AG04450 (cell line): Measurements from ENCODE around the gene BCAP31. TPM values are rescaled to one million over a fixed set of nuclear protein-coding genes. Genes with fewer than 3 reads are reported as not detected.

ENCODE experiments used
- CTCF ChIA-PET: fragments of 300-600, 350-600 bp; formaldehyde crosslinking; extraction: SDS; loops from one replicate; lab custom pipeline; 2022; ENCODE audit warnings: antibody characterized with exemption, inconsistent platforms; lab: Charles Lee
- POLR2A ChIA-PET: fragments of 350-600 bp; formaldehyde crosslinking; extraction: SDS; loops from one replicate; lab custom pipeline; 2021; ENCODE audit warnings: antibody characterized with exemption, inconsistent platforms; lab: Yijun Ruan, JAX
- DNase-seq: peaks from one replicate; pipeline ENCODE4 v3.0.0-alpha.2; 2011; ENCODE audit warnings: low read depth, low spot score
- H3K27ac ChIP-seq: one replicate; pipeline ENCODE4 v1.5.1; 2012; ENCODE audit warnings: low read depth, low read length, control low read depth
- H3K27me3 ChIP-seq: one replicate; pipeline ENCODE4 v1.6.0; 2012; ENCODE audit warnings: low read length; ENCODE audit not compliant: control insufficient read depth, insufficient read depth
- H3K4me3 ChIP-seq: 2 replicates; pipeline ENCODE4 v1.5.1; 2011; ENCODE audit warnings: mild to moderate bottlenecking, low read depth, low read length, control low read depth
- H3K9me3 ChIP-seq: 2 replicates; pipeline ENCODE4 v1.5.1; 2012; ENCODE audit warnings: low read length; ENCODE audit not compliant: control insufficient read depth, insufficient read depth
- CTCF ChIP-seq: IDR thresholded peaks from 2 replicates; pipeline ENCODE4 v1.5.1; 2011; ENCODE audit warnings: low read depth, low read length, control low read depth, inconsistent platforms
- polyA plus RNA-seq: library from polyadenylated mRNA; depleted of rRNA; stranded (reverse); fragments of >200 nt; gene quantifications from 2 replicates; pipeline ENCODE4 v1.2.3, GENCODE V29; 2011

The BCAP31 gene
- polyA plus RNA-seq, 1 experiment: 108 TPM

- no peak for DNase-seq
- no peaks in the 10 kb centered on the region; the same call in 1 of the 2 replicates for H3K9me3 ChIP-seq
- H3K27ac ChIP-seq: no peak overlapping the region
- TF ChIP-seq CTCF: no peak
- peaks cover 11% of the 10 kb centered on the region for H3K27me3 ChIP-seq
- H3K4me3 ChIP-seq: no peak overlapping the region
- CTCF ChIA-PET: interaction anchor here (0.5 to 1.7 kb wide), 2 partner anchors 72 to 117 kb away, joined by 3 read pairs; no protein-coding TSS in a partner anchor
- POLR2A ChIA-PET: no interaction called here
Observed at GRCh38 chrX:153670748-153671588, 53.2 kb downstream of the BCAP31 start.

- H3K27ac ChIP-seq: no peak overlapping the region
- no peak for TF ChIP-seq CTCF
- H3K9me3 ChIP-seq: no peaks in the 10 kb centered on the region; the same call in 1 of the 2 replicates
- H3K27me3 ChIP-seq: peaks cover 15% of the 10 kb centered on the region
- DNase-seq: no peak
- ChIA-PET CTCF (interaction anchor here (0.7 to 5.1 kb wide), 7 partner anchors 60 to 728 kb away, joined by 3 to 64 read pairs (median 9); no protein-coding TSS in a partner anchor), POLR2A (no interaction called here)
- H3K4me3 ChIP-seq: no peak overlapping the region
Observed at GRCh38 chrX:153669901-153670731, 54.1 kb downstream of the BCAP31 start.

GRCh38 chrX:153669174-153669890 is 54.9 kb downstream of the BCAP31 start:
- ChIA-PET POLR2A (no interaction called here), CTCF (interaction anchor here (0.6 to 5.1 kb wide), 22 partner anchors 9 to 727 kb away, joined by 3 to 64 read pairs (median 5); partner anchors contain the start of gene CCNQ)
- H3K27me3 ChIP-seq: peaks cover 9% of the 10 kb centered on the region
- H3K9me3 ChIP-seq: no peaks in the 10 kb centered on the region; the same call in 1 of the 2 replicates
- peak; percentile 63 for TF ChIP-seq CTCF
- no peak for DNase-seq
- H3K4me3 ChIP-seq: no peak overlapping the region
- no peak overlapping the region for H3K27ac ChIP-seq

GRCh38 chrX:153668423-153669173 is 55.6 kb downstream of the BCAP31 start:
- H3K27ac ChIP-seq: no peak overlapping the region
- peaks cover 11% of the 10 kb centered on the region for H3K27me3 ChIP-seq
- ChIA-PET POLR2A (no interaction called here), CTCF (interaction anchor here (0.6 to 5.1 kb wide), 30 partner anchors 10 to 850 kb away, joined by 3 to 64 read pairs (median 6); partner anchors contain the start of gene CCNQ)
- TF ChIP-seq CTCF: no peak
- DNase-seq: no peak
- no peaks in the 10 kb centered on the region; the same call in 1 of the 2 replicates for H3K9me3 ChIP-seq
- H3K4me3 ChIP-seq: no peak overlapping the region
